Gastrocnemius medialis (tissue), 4 donors: ENCODE results near the gene WNT8B. TPM values are rescaled to one million over a fixed set of nuclear protein-coding genes. Genes with fewer than 3 reads are reported as not detected.

Source experiments
- ATAC-seq, 2 donors: fragments of 150-250 bp; one replicate each; pipeline ENCODE4 v1.9.1; 2016
- DNase-seq, 2 donors: peaks; one replicate each; pipeline ENCODE4 v3.0.0-alpha.2; 2019
- H3K27ac ChIP-seq, 4 donors: fragments of 200-600 bp; sonication (generic); 1 replicate in 1 of 4; 2 replicates in 3 of 4; pipeline ENCODE4 v1.5.1; 2016 to 2018; ENCODE audit warnings: mild to moderate bottlenecking in 2 of 4, moderate library complexity in 1 of 4
- H3K27me3 ChIP-seq, 3 donors: fragments of 200-600 bp; sonication (generic) in 2 of 3; 1 replicate in 1 of 3; 2 replicates in 2 of 3; pipeline versions ENCODE4 v1.5.1 to v1.6.0; 2016 to 2019; ENCODE audit warnings: mild to moderate bottlenecking in 1 of 3, moderate library complexity in 1 of 3
- H3K36me3 ChIP-seq, 2 donors: fragments of 200-600 bp; sonication (generic) in 1 of 2; one replicate each; pipeline ENCODE4 v1.5.1; 2017 to 2018
- H3K4me1 ChIP-seq, 2 donors: fragments of 200-600 bp; sonication (generic) in 1 of 2; one replicate each; pipeline ENCODE4 v1.5.1; 2016 to 2017; ENCODE audit warnings: mild to moderate bottlenecking in 2 of 2
- H3K4me3 ChIP-seq, 4 donors: fragments of 200-600 bp; sonication (generic) in 3 of 4; 1 replicate in 1 of 4; 2 replicates in 3 of 4; pipeline ENCODE4 v1.5.1; 2016 to 2019; ENCODE audit warnings: mild to moderate bottlenecking in 2 of 4
- H3K9me3 ChIP-seq, 3 donors: fragments of 200-600 bp; sonication (generic) in 2 of 3; 1 replicate in 1 of 3; 2 replicates in 2 of 3; pipeline ENCODE4 v1.5.1; 2016 to 2019
- CTCF ChIP-seq, 5 experiments: fragments of 450-650 bp in 3 of 5; fragments of 200-600 bp in 2 of 5; sonication (generic) in 2 of 5; IDR thresholded peaks in 4 of 5; conservative IDR thresholded peaks in 1 of 5; 1 replicate in 4 of 5; 2 replicates in 1 of 5; pipeline ENCODE4 v1.5.1; 2016 to 2019; ENCODE audit warnings: antibody characterized with exemption in 5 of 5, mild to moderate bottlenecking in 3 of 5, moderate library complexity in 3 of 5
- POLR2A ChIP-seq, 2 donors: fragments of 450-650 bp; IDR thresholded peaks; one replicate each; pipeline ENCODE4 v1.6.1; 2017; ENCODE audit warnings: antibody characterized with exemption in 2 of 2, mild to moderate bottlenecking in 2 of 2, moderate library complexity in 2 of 2
- in situ Hi-C, 4 donors: fragments of 200-750 bp; cut with MboI; loops; one replicate each; pipeline versions ENCODE4 v1.15.0 to v1.8.0; 2017; ENCODE audit warnings: low sequenced_read_pairs in 4 of 4
- intact Hi-C: fragments of 100-400 bp; cut with DNase I; formaldehyde crosslinking; loops from one replicate; pipeline ENCODE4 v1.15.1; 2023; ENCODE audit warnings: low total_unique reads
- total RNA-seq, 4 donors: library from RNA; depleted of rRNA; stranded (reverse); fragments of >200 nt; gene quantifications; one replicate each; pipeline versions ENCODE4 v1.1.0 to v1.2.3, GENCODE V29; 2016

Gene WNT8B, protein sequence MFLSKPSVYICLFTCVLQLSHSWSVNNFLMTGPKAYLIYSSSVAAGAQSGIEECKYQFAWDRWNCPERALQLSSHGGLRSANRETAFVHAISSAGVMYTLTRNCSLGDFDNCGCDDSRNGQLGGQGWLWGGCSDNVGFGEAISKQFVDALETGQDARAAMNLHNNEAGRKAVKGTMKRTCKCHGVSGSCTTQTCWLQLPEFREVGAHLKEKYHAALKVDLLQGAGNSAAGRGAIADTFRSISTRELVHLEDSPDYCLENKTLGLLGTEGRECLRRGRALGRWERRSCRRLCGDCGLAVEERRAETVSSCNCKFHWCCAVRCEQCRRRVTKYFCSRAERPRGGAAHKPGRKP
- not detected for total RNA-seq

- Histone ChIP-seq H3K9me3 (no peaks in the 10 kb centered on the region), H3K27ac (no peak within 1 kb of the TSS), H3K27me3 (no peaks in the 10 kb centered on the region), H3K36me3 (no peaks in the 10 kb centered on the region), H3K4me1 (no peaks in the 10 kb centered on the region), H3K4me3 (no peak within 1 kb of the TSS)
- no peak for ATAC-seq
- no peak for DNase-seq
- in situ Hi-C loops: no loop called here
- TF ChIP-seq POLR2A (IDR thresholded peaks at IDR 0.05): no peak
- no peak for TF ChIP-seq CTCF (IDR thresholded peaks at IDR 0.05 in 4 of 5, conservative IDR thresholded peaks at IDR 0.05 in 1 of 5)
- intact Hi-C loops: no loop called here
Measured at GRCh38 chr10:100462709-100463108, at the start of gene WNT8B. TSS of gene WNT8B (plus strand) at chr10:100463009. CDS start at chr10:100463169, 160 bp downstream.

DNA sequence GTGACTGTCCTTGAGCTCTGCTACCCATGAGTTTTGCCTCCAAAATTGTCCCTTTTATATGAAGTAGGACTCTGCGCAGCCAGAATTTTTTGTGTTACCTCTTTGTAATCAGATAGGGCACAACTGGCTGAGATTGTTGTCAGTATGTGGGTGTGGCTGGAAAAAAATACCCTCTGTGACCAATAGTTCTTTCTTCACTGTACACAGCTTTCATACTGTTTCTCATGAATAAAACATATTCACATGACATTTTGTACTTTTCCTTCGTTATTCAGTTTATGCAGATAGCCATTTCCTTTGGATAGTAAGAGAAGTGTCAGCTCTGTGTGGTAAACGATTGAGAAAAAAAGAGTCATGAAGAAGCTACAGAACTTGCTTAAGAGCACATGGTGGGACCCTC, 49.6 kb upstream of the WNT8B start:
- Histone ChIP-seq H3K27me3 (no peaks in the 10 kb centered on the region), H3K4me1 (no peaks in the 10 kb centered on the region), H3K4me3 (no peak overlapping the region), H3K36me3 (no peaks in the 10 kb centered on the region), H3K27ac (no peak overlapping the region), H3K9me3 (no peaks in the 10 kb centered on the region)
- ATAC-seq (no peak), DNase-seq (no peak)
- TF ChIP-seq POLR2A (IDR thresholded peaks at IDR 0.05) (no peak), CTCF (IDR thresholded peaks at IDR 0.05 in 4 of 5, conservative IDR thresholded peaks at IDR 0.05 in 1 of 5) (no peak)
- intact Hi-C loops: no loop called here
- in situ Hi-C loops: no loop called here

GRCh38 chr10:100419911-100420449, 42.8 kb upstream of the WNT8B start:
- Histone ChIP-seq H3K9me3 (no peaks in the 10 kb centered on the region), H3K4me1 (no peaks in the 10 kb centered on the region), H3K27me3 (no peaks in the 10 kb centered on the region), H3K4me3 (no peak overlapping the region), H3K36me3 (no peaks in the 10 kb centered on the region), H3K27ac (no peak overlapping the region)
- in situ Hi-C loops: no loop called here
- ATAC-seq (no peak), DNase-seq (no peak)
- intact Hi-C loops: no loop called here
- TF ChIP-seq CTCF (IDR thresholded peaks at IDR 0.05 in 4 of 5, conservative IDR thresholded peaks at IDR 0.05 in 1 of 5) (no peak), POLR2A (IDR thresholded peaks at IDR 0.05) (no peak)

GRCh38 chr10:100427374-100427773, 35.4 kb upstream of the WNT8B start:
- Histone ChIP-seq H3K36me3 (no peaks in the 10 kb centered on the region), H3K4me1 (no peaks in the 10 kb centered on the region), H3K9me3 (no peaks in the 10 kb centered on the region), H3K4me3 (no peak overlapping the region), H3K27ac (no peak overlapping the region), H3K27me3 (no peaks in the 10 kb centered on the region)
- ATAC-seq (no peak), DNase-seq (no peak)
- in situ Hi-C loops: no loop called here
- intact Hi-C loops: no loop called here
- no peak for TF ChIP-seq POLR2A (IDR thresholded peaks at IDR 0.05)
- no peak for TF ChIP-seq CTCF (IDR thresholded peaks at IDR 0.05 in 4 of 5, conservative IDR thresholded peaks at IDR 0.05 in 1 of 5)
